Measurements from ENCODE around the gene ATP8B4.

Gene ATP8B4

DNA sequence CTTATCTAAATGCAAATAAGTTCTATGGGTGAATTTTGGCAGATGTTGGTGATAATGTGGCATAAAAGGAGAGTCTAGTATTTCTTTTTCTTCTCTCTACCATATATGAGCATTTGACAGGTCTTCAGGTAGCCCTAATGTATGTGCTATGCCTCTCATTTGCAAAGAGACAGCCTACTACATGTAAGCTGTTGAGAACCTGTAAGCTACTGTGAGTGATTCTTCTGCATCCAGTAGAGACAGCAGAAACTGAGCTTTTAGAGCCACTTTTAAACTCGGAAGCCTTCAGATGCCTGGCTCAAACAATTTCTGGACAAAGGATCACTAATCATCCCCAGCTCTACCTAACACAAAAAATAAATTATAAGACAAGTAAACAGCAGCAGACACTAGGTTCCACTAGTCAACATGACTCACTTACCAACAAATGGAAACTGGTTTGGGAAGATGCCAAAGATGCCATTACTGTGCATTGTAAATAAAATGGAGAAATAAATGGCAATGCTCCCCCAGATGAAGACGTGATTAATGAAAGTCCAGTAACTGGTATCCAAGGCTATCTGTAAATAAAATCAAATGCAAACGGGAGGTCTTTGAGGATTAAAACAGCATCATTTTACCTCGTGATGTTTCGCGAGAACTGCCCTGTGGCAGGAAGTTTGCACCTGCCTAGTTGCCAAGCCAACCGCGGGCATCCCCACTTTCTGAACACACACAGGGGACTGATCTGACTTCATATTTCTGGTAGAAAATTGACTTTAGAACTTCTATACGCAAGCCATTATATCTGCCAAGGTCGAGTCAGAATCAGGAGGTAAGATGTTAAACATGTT, 252.9 kb downstream of the ATP8B4 start:
- DNase-seq (ENCODE audit: low spot score) (no peak), ATAC-seq (ENCODE audit: low read depth) (peak; percentile 76)
- H3K9me3 ChIP-seq (ENCODE audit: severe bottlenecking) = no peaks in the 10 kb centered on the region
- TF ChIP-seq, protein P1, sequence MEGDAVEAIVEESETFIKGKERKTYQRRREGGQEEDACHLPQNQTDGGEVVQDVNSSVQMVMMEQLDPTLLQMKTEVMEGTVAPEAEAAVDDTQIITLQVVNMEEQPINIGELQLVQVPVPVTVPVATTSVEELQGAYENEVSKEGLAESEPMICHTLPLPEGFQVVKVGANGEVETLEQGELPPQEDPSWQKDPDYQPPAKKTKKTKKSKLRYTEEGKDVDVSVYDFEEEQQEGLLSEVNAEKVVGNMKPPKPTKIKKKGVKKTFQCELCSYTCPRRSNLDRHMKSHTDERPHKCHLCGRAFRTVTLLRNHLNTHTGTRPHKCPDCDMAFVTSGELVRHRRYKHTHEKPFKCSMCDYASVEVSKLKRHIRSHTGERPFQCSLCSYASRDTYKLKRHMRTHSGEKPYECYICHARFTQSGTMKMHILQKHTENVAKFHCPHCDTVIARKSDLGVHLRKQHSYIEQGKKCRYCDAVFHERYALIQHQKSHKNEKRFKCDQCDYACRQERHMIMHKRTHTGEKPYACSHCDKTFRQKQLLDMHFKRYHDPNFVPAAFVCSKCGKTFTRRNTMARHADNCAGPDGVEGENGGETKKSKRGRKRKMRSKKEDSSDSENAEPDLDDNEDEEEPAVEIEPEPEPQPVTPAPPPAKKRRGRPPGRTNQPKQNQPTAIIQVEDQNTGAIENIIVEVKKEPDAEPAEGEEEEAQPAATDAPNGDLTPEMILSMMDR (IDR thresholded peaks at IDR 0.05; ENCODE audit: poor library complexity, severe bottlenecking) = no peak
- H3K4me3 ChIP-seq (ENCODE audit: severe bottlenecking) = no peak overlapping the region
- no peaks in the 10 kb centered on the region for H3K27me3 ChIP-seq (ENCODE audit: insufficient read depth, poor library complexity, severe bottlenecking)
- H3K27ac ChIP-seq (ENCODE audit: poor library complexity, severe bottlenecking) = peak overlapping the region; percentile 11
- no peaks in the 10 kb centered on the region for H3K36me3 ChIP-seq (ENCODE audit: low read depth)
- peaks cover 35% of the 10 kb centered on the region for H3K4me1 ChIP-seq (ENCODE audit: insufficient read depth, poor library complexity, severe bottlenecking)

DNA sequence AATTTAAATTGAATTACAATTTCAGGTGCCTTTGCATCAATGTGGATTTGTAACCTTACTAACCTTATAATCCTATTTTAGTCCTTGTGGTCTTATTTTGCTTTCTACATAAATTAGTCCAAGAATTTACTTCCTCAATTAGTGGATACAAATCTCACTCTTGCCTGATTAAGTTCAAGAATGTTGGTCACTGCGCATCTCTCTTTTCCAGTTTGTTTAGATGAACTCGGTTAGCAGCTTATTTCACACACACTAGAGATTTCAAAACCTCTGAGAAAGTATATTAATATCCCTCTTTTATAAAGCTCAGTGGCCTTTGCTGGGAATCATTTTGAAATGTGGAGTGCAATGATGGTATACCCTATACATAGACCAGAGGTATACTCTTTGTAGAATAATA, 254.8 kb downstream of the ATP8B4 start:
- no peak overlapping the region for H3K4me3 ChIP-seq (ENCODE audit: severe bottlenecking)
- TF ChIP-seq, protein P1 (IDR thresholded peaks at IDR 0.05; ENCODE audit: poor library complexity, severe bottlenecking) = no peak
- no peaks in the 10 kb centered on the region for H3K36me3 ChIP-seq (ENCODE audit: low read depth)
- DNase-seq (ENCODE audit: low spot score) (no peak), ATAC-seq (ENCODE audit: low read depth) (no peak)
- H3K9me3 ChIP-seq (ENCODE audit: severe bottlenecking) = no peaks in the 10 kb centered on the region
- peaks cover 41% of the 10 kb centered on the region for H3K4me1 ChIP-seq (ENCODE audit: insufficient read depth, poor library complexity, severe bottlenecking)
- H3K27ac ChIP-seq (ENCODE audit: poor library complexity, severe bottlenecking) = peak overlapping the region; percentile 64
- no peaks in the 10 kb centered on the region for H3K27me3 ChIP-seq (ENCODE audit: insufficient read depth, poor library complexity, severe bottlenecking)

GRCh38 chr15:49863431-49864224, 255.4 kb downstream of the ATP8B4 start:
- Histone ChIP-seq H3K4me3 (ENCODE audit: severe bottlenecking) (no peak overlapping the region), H3K9me3 (ENCODE audit: severe bottlenecking) (no peaks in the 10 kb centered on the region), H3K27me3 (ENCODE audit: insufficient read depth, poor library complexity, severe bottlenecking) (no peaks in the 10 kb centered on the region), H3K36me3 (ENCODE audit: low read depth) (no peaks in the 10 kb centered on the region), H3K4me1 (ENCODE audit: insufficient read depth, poor library complexity, severe bottlenecking) (peaks cover 47% of the 10 kb centered on the region), H3K27ac (ENCODE audit: poor library complexity, severe bottlenecking) (peak overlapping the region; percentile 64)
- ATAC-seq (ENCODE audit: low read depth) (peak; percentile 68), DNase-seq (ENCODE audit: low spot score) (no peak)
- TF ChIP-seq, protein P1 (IDR thresholded peaks at IDR 0.05; ENCODE audit: poor library complexity, severe bottlenecking) = no peak

- Histone ChIP-seq H3K9me3 (ENCODE audit: severe bottlenecking) (no peaks in the 10 kb centered on the region), H3K27ac (ENCODE audit: poor library complexity, severe bottlenecking) (no peak overlapping the region), H3K4me3 (ENCODE audit: severe bottlenecking) (no peak overlapping the region), H3K36me3 (ENCODE audit: low read depth) (no peaks in the 10 kb centered on the region), H3K27me3 (ENCODE audit: insufficient read depth, poor library complexity, severe bottlenecking) (no peaks in the 10 kb centered on the region), H3K4me1 (ENCODE audit: insufficient read depth, poor library complexity, severe bottlenecking) (peaks cover 57% of the 10 kb centered on the region)
- no peak for ATAC-seq (ENCODE audit: low read depth)
- DNase-seq (ENCODE audit: low spot score) = no peak
- TF ChIP-seq, protein P1 (IDR thresholded peaks at IDR 0.05; ENCODE audit: poor library complexity, severe bottlenecking) = no peak
Observed at GRCh38 chr15:49860101-49860500, 258.9 kb downstream of the ATP8B4 start.
